ENCODE results near the gene DLG1.

DNA sequence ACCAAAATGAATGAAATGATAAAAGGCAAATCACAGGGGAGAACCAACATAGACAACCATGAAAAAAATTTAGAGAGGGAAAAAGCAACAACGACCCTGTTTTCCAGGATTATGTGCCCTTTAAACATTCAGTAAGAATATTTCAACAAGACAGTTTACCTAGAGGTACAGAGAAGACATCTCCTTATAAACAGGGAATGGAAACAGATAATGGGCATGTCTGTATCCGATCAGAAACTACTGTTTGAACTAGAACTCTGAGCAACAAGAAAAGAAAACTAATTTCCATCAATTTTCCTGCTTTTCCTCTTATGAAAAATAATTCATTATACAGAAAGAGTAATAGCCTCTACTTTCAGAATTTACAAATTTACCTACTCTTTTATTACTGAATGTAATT is 39.3 kb downstream of the DLG1 start:
- TF ChIP-seq, protein P1, sequence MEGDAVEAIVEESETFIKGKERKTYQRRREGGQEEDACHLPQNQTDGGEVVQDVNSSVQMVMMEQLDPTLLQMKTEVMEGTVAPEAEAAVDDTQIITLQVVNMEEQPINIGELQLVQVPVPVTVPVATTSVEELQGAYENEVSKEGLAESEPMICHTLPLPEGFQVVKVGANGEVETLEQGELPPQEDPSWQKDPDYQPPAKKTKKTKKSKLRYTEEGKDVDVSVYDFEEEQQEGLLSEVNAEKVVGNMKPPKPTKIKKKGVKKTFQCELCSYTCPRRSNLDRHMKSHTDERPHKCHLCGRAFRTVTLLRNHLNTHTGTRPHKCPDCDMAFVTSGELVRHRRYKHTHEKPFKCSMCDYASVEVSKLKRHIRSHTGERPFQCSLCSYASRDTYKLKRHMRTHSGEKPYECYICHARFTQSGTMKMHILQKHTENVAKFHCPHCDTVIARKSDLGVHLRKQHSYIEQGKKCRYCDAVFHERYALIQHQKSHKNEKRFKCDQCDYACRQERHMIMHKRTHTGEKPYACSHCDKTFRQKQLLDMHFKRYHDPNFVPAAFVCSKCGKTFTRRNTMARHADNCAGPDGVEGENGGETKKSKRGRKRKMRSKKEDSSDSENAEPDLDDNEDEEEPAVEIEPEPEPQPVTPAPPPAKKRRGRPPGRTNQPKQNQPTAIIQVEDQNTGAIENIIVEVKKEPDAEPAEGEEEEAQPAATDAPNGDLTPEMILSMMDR (conservative IDR thresholded peaks at IDR 0.05; ENCODE audit: low read depth, low read length) = no peak
- no peak for TF ChIP-seq EZH2 (IDR thresholded peaks at IDR 0.05; ENCODE audit: borderline replicate concordance, low read depth, low read length, poor library complexity, severe bottlenecking)
